BJ (cell line): ENCODE results near the gene SOD3. TPM values are rescaled to one million over a fixed set of nuclear protein-coding genes. Genes with fewer than 3 reads are reported as not detected.

Experiments
- CTCF ChIA-PET: fragments of 350-600 bp; formaldehyde crosslinking; extraction: SDS; loops from one replicate; lab custom pipeline; 2021; ENCODE audit warnings: antibody characterized with exemption, inconsistent platforms; lab: Yijun Ruan, JAX
- POLR2A ChIA-PET: fragments of 300-600 bp; sonication (Branson Sonifier 250); formaldehyde crosslinking; extraction: SDS; loops from one replicate; lab custom pipeline; 2021; ENCODE audit warnings: antibody characterized with exemption; lab: Charles Lee
- DNase-seq: peaks from one replicate; pipeline ENCODE4 v3.0.0-alpha.2; 2011; ENCODE audit warnings: low read depth
- H3K27me3 ChIP-seq: 2 replicates; pipeline ENCODE4 v1.6.0; 2011; ENCODE audit warnings: low read length; ENCODE audit not compliant: control insufficient read depth, insufficient read depth
- H3K36me3 ChIP-seq: 2 replicates; pipeline ENCODE4 v1.5.1; 2011; ENCODE audit warnings: low read length; ENCODE audit not compliant: control insufficient read depth, insufficient read depth
- H3K4me3 ChIP-seq: 2 replicates; pipeline ENCODE4 v1.5.1; 2011; ENCODE audit warnings: low read depth, mild to moderate bottlenecking, control low read depth, low read length
- polyA plus RNA-seq: library from polyadenylated mRNA; depleted of rRNA; stranded (reverse); fragments of >200 nt; gene quantifications from 2 replicates; pipeline ENCODE4 v1.2.3, GENCODE V29; 2011
- TF ChIP-seq, protein P1 (sequence below): IDR thresholded peaks from 2 replicates; pipeline ENCODE4 v1.5.1; 2011; ENCODE audit warnings: low read depth, mild to moderate bottlenecking, control low read depth, inconsistent platforms, low read length, moderate library complexity; ENCODE audit not compliant: insufficient read depth

Gene SOD3
- polyA plus RNA-seq, 1 experiment = 25.7 TPM

DNA sequence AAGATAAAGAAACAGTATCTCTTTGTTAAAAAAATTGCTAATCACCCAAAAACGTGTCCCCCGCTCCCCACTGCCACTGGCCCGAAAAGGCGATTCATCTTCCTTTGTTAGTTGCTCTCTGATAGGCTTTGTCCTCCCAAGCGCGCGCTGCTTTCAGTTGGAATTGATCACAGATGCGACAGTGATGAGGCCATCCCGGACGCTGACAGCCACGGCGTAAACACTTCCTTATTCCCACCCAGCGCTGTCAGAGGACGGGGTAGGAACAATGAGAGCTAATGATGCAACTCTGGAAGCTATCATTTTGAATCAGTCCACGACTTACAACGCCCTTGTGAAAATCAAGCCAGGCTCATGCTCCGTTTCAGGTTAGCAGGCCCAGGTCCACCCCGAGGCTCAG is 21.4 kb downstream of the SOD3 start:
- Histone ChIP-seq H3K27me3 (no peaks in the 10 kb centered on the region), H3K36me3 (peaks cover 6% of the 10 kb centered on the region), H3K4me3 (no peak overlapping the region)
- TF ChIP-seq, protein P1, sequence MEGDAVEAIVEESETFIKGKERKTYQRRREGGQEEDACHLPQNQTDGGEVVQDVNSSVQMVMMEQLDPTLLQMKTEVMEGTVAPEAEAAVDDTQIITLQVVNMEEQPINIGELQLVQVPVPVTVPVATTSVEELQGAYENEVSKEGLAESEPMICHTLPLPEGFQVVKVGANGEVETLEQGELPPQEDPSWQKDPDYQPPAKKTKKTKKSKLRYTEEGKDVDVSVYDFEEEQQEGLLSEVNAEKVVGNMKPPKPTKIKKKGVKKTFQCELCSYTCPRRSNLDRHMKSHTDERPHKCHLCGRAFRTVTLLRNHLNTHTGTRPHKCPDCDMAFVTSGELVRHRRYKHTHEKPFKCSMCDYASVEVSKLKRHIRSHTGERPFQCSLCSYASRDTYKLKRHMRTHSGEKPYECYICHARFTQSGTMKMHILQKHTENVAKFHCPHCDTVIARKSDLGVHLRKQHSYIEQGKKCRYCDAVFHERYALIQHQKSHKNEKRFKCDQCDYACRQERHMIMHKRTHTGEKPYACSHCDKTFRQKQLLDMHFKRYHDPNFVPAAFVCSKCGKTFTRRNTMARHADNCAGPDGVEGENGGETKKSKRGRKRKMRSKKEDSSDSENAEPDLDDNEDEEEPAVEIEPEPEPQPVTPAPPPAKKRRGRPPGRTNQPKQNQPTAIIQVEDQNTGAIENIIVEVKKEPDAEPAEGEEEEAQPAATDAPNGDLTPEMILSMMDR = no peak
- ChIA-PET POLR2A (interaction anchor here (0.6 kb wide), 1 partner anchor 37 kb away, joined by 3 read pairs; no protein-coding TSS in a partner anchor), CTCF (no interaction called here)
- no peak for DNase-seq

DNA sequence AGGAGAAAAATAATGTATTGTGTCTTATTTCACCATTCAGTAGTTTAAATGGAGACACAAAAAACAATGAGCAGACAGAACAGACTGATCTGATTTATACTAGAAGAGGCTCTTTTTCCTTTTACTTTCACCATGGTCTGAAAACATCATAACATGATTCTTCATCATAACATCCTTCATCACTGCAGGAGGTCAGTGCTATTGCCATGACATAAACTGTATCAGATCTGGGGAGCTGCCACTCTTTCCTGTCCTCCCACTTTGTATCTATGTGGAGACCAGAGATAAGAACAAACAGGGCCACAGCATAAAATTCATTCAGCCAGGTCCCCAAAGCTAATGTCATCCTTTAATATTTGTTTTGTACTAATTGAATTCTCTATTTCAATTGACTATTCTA is 25.2 kb downstream of the SOD3 start:
- CTCF ChIA-PET = interaction anchor here (1.2 kb wide), 1 partner anchor 11 kb away, joined by 4 read pairs; no protein-coding TSS in a partner anchor
- POLR2A ChIA-PET = no interaction called here
- DNase-seq = no peak

DNA sequence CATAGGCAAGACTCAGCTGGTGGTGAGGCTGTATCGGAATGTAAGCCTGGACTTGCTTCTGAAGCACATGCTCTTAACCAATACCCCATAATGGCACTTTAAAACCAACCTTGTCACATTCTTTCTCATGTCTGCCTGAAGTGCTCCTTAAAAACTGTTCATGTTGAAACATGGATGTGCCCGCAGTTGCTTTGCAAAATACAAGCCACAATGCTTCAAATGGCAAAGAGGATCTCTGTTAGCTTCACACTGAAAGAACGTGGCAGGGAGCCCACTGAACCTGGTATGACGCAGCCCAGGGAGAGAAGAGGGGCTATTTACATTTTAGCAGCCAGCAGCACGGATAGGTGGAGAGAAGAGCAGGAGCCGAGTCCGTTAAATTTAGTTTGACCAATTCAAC is 29.3 kb downstream of the SOD3 start:
- TF ChIP-seq, protein P1 = no peak
- no peak for DNase-seq
- POLR2A ChIA-PET = no interaction called here
- CTCF ChIA-PET = interaction anchor here (1.3 to 1.5 kb wide), 2 partner anchors 9 to 29 kb away, joined by 3 to 4 read pairs; no protein-coding TSS in a partner anchor
- Histone ChIP-seq H3K27me3 (no peaks in the 10 kb centered on the region), H3K4me3 (no peak overlapping the region), H3K36me3 (peaks cover under 1% of the 10 kb centered on the region)

More for the DNA sequence above, 25.2 kb downstream of the SOD3 start:
- Histone ChIP-seq H3K4me3 (no peak overlapping the region), H3K36me3 (peaks cover 6% of the 10 kb centered on the region), H3K27me3 (no peaks in the 10 kb centered on the region)
- TF ChIP-seq, protein P1 = no peak

DNA sequence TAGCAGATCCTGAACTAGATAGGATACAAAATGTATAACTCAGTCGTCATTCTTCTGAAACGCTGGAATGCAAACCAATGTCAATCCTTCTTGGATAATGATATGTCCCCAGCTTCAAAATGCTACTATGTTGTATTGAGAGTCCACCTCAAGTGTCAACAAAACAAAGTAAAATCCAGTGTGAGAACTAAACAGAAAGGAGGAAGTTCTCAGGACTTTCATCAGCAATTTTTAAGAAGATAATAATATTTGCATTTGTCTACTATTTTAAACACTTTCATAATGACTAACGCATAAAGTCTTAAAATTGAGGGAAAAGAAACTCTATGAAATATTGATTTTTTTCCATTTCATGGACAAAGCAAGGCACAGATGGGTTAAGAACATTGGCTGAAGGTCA is 36.3 kb downstream of the SOD3 start:
- TF ChIP-seq, protein P1 = no peak
- ChIA-PET POLR2A (no interaction called here), CTCF (interaction anchor here (0.8 kb wide), 1 partner anchor 11 kb away, joined by 4 read pairs; no protein-coding TSS in a partner anchor)

DNA sequence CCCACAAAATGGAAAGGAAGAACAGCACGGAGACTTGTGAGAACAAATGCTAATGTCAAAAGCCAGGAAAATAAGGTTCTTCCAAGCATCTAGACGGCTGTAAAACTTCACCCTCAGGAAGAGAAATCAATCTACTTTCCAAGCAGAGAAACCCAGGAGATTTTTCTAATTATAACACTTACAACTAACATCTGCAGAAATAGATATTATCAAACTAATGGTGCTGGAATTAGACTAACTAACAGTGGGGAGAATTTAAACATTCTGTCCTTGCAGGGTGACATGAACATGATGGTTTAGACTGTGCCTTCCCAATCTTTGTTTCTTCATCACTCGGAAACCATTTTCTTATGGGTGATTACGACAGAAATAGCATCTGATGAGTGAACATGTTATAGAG is 40.3 kb downstream of the SOD3 start:
- TF ChIP-seq, protein P1 = no peak
- CTCF ChIA-PET = no interaction called here
- DNase-seq = no peak
- peaks cover 1% of the 10 kb centered on the region; the same call in 1 of the 2 replicates for H3K36me3 ChIP-seq
- no peaks in the 10 kb centered on the region for H3K27me3 ChIP-seq
- no peak overlapping the region for H3K4me3 ChIP-seq
- POLR2A ChIA-PET = no interaction called here

More for the DNA sequence above, 36.3 kb downstream of the SOD3 start:
- Histone ChIP-seq H3K27me3 (no peaks in the 10 kb centered on the region), H3K36me3 (peaks cover 3% of the 10 kb centered on the region), H3K4me3 (no peak overlapping the region)
- no peak for DNase-seq
